CD8-positive, alpha-beta memory T cell (primary cell): Measurements from ENCODE around the gene GPX4. TPM values are rescaled to one million over a fixed set of nuclear protein-coding genes. Genes with fewer than 3 reads are reported as not detected.
A peak's percentile ranks its signal among the peaks of the same experiment; 100 is the strongest.

Experiments used
- CTCF ChIA-PET: fragments of 350-600 bp; sonication (Branson Sonifier 250); formaldehyde crosslinking; loops from one replicate; lab custom pipeline; 2021; ENCODE audit warnings: antibody characterized with exemption; lab: Charles Lee
- POLR2A ChIA-PET: fragments of 350-600 bp; sonication (Branson Sonifier 250); formaldehyde crosslinking; loops from one replicate; lab custom pipeline; 2021; ENCODE audit warnings: antibody characterized with exemption; lab: Charles Lee
- DNase-seq, 5 donors: peaks; one replicate each; pipeline versions ENCODE4 v3.0.0 to v3.0.0-alpha.2; 2020 to 2022; ENCODE audit warnings: mixed read lengths in 1 of 5
- H3K27ac ChIP-seq: one replicate; pipeline ENCODE4 v1.7.0; 2013; ENCODE audit warnings: low read depth, mild to moderate bottlenecking, low read length, moderate library complexity
- H3K27me3 ChIP-seq: 2 replicates; pipeline ENCODE4 v1.7.0; 2013; ENCODE audit warnings: low read length, mild to moderate bottlenecking; ENCODE audit not compliant: insufficient read depth, poor library complexity, severe bottlenecking
- H3K36me3 ChIP-seq: 2 replicates; pipeline ENCODE4 v1.7.0; 2013; ENCODE audit warnings: mild to moderate bottlenecking, low read length, moderate library complexity; ENCODE audit not compliant: insufficient read depth
- H3K4me1 ChIP-seq: 2 replicates; pipeline ENCODE4 v1.7.0; 2013; ENCODE audit warnings: mild to moderate bottlenecking, low read length, moderate library complexity; ENCODE audit not compliant: insufficient read depth
- H3K4me3 ChIP-seq: 2 replicates; pipeline ENCODE4 v1.7.0; 2013; ENCODE audit warnings: mild to moderate bottlenecking, low read length
- H3K9me3 ChIP-seq: 2 replicates; pipeline ENCODE4 v1.7.0; 2013; ENCODE audit warnings: mild to moderate bottlenecking, low read length
- H3K27ac Mint-ChIP-seq, 8 donors: one replicate each; pipeline ENCODE4 v1.8.0; 2020 to 2021; ENCODE audit warnings: mixed read lengths in 8 of 8, mild to moderate bottlenecking in 6 of 8, inconsistent platforms in 3 of 8, moderate library complexity in 3 of 8
- H3K27me3 Mint-ChIP-seq, 2 donors: one replicate each; pipeline ENCODE4 v1.8.0; 2020 to 2021; ENCODE audit warnings: mixed read lengths in 2 of 2, mild to moderate bottlenecking in 1 of 2, moderate library complexity in 1 of 2
- H3K36me3 Mint-ChIP-seq, 3 donors: one replicate each; pipeline ENCODE4 v1.8.0; 2020 to 2021; ENCODE audit warnings: mixed read lengths in 3 of 3, inconsistent platforms in 1 of 3, mild to moderate bottlenecking in 1 of 3
- H3K4me1 Mint-ChIP-seq, 3 donors: one replicate each; pipeline ENCODE4 v1.8.0; 2020 to 2021; ENCODE audit warnings: mixed read lengths in 3 of 3, inconsistent platforms in 1 of 3, mild to moderate bottlenecking in 1 of 3
- H3K4me3 Mint-ChIP-seq, 7 donors: one replicate each; pipeline ENCODE4 v1.8.0; 2020 to 2021; ENCODE audit warnings: mixed read lengths in 7 of 7, mild to moderate bottlenecking in 6 of 7, moderate library complexity in 4 of 7, inconsistent platforms in 2 of 7
- H3K9me3 Mint-ChIP-seq, 5 donors: one replicate each; pipeline ENCODE4 v1.8.0; 2020 to 2022; ENCODE audit warnings: mixed read lengths in 5 of 5, mild to moderate bottlenecking in 3 of 5, moderate library complexity in 2 of 5, inconsistent platforms in 1 of 5
- polyA plus RNA-seq: library from polyadenylated mRNA; unstranded; fragments of 300-500 nt; fragmentation: Illumina TruSeq; gene quantifications from one replicate; pipeline ENCODE4 v1.2.3, GENCODE V29; 2021
- total RNA-seq, 2 experiments: library from RNA; stranded (reverse); gene quantifications; one replicate each; pipeline ENCODE4 v1.2.3, GENCODE V29; 2021

Gene GPX4
- total and polyA plus RNA-seq, 3 experiments from 2014 or later, result 222 to 373 (median 222) TPM

DNA sequence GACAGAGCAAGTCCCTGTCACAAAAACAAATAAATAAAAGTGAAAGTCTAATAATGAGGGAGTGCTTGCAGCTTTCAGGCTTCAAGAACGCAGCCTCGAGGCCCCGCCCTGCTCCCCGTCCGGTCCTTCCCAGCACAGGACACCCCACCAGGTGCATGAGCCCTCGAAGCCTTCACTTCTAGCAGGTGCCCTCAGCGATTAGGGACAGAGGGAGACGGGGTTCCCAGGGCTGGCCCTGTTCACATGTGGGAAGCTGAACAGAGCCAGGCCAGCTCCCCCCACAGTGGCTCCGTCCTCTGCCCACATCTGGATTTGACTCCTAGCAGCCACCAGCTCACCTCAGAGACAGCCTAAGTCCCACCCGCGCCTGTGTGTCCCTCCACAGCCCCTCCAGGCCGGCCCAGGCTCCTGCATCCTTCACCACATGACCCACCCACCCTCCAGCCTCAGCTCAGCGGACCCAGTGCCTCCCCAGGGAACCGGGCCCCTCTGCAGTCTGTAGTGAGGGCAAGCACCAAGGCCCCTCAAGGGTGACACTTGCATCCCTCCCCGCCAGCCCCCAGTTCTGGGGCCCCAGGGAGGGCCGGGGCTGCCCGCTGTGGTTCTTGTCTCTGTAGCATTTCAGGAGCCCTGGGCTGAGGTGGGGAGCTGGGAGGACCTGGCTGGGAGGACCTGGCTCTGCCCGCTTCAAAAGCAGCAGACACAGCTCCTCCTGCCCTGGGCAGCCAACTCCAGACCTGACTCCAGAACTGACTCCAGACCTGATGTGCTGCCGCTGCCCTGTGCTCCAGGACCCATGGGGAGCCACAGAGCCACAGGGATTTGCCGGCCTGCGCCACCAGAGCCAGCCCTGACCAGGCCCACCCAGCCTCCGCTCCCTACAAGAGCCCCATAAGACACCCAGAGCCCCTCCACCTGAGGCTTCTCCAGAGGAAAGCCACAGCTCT is 27.2 kb downstream of the GPX4 start:
- Mint-ChIP-seq H3K27ac (peak overlapping the region; percentile 84 to 97 (median 91)), H3K4me3 (peak overlapping the region; percentile 78 to 92 (median 86)), H3K27me3 (peaks cover 0 to 3% of the 10 kb centered on the region in 2 donors), H3K9me3 (no peaks in the 10 kb centered on the region), H3K4me1 (peaks cover 18 to 48% (median 20%) of the 10 kb centered on the region in 3 donors), H3K36me3 (peaks cover 0 to 18% (median 0%) of the 10 kb centered on the region in 3 donors)
- peaks cover 36% of the 10 kb centered on the region for H3K4me1 ChIP-seq
- POLR2A ChIA-PET, result interaction anchor here (0.6 to 2.6 kb wide), 10 partner anchors 13 to 148 kb away, joined by 3 to 10 read pairs (median 4); partner anchors contain the start of genes ARHGAP45, POLR2E and SBNO2
- no peaks in the 10 kb centered on the region for H3K27me3 ChIP-seq
- CTCF ChIA-PET, result interaction anchor here (1.0 to 1.8 kb wide), 7 partner anchors 14 to 113 kb away, joined by 3 to 7 read pairs (median 3); no protein-coding TSS in a partner anchor
- H3K4me3 ChIP-seq, result peak overlapping the region; percentile 84
- peaks cover 14% of the 10 kb centered on the region for H3K36me3 ChIP-seq
- peak; percentile 32 to 65 (median 37) for DNase-seq
- H3K27ac ChIP-seq, result peak overlapping the region; percentile 87
- H3K9me3 ChIP-seq, result no peaks in the 10 kb centered on the region

DNA sequence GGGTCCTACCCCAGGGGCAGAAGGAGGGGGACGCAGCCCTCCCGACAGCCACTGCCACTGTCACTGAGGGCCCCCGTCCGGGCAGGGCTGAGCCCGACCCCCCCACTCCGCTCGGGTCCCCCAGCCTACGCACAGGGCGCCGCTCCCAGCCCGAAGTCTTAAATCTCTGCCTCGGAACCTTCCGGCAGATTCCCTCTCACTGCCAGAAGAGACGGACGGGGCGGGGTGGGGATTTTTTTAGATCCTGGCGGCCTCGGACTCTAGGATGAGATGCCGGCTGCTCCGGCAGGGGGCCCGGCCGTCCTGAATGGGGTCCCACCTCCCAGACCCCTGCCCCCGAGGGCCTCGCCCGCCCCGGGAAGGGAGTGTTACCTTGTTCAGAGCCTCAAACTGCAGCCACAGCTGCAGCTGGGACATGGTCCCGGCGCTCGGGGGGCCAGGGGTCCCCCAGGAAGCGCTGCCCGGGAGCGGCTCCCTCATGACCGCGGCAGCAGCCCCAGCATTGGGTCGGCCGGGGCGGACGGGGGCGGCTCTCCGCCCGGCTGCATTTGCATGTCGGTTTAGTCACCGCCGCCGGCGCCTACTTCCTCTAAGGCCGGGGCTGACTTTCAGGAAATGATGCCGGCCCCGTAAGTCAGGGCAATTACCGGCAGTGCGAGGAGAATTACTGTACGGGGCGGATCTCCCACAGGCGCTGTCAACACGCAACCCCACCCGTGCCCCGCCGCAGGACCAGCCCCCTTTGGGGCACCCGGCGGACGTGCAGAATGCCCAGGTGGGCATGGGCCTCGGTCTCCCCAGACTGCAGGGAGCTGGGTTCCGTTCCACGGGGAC is 28.1 kb downstream of the GPX4 start:
- no peaks in the 10 kb centered on the region for H3K9me3 ChIP-seq
- peaks cover 36% of the 10 kb centered on the region for H3K4me1 ChIP-seq
- DNase-seq, result peak; percentile 80 to 90 (median 83)
- Mint-ChIP-seq H3K36me3 (peaks cover 0 to 14% (median 0%) of the 10 kb centered on the region in 3 donors), H3K27me3 (peaks cover 0 to 3% of the 10 kb centered on the region in 2 donors), H3K4me3 (peak overlapping the region; percentile 78 to 92 (median 86)), H3K4me1 (peaks cover 21 to 51% (median 24%) of the 10 kb centered on the region in 3 donors), H3K27ac (peak overlapping the region; percentile 85 to 99 (median 92)), H3K9me3 (no peaks in the 10 kb centered on the region)
- H3K27me3 ChIP-seq, result no peaks in the 10 kb centered on the region
- CTCF ChIA-PET, result interaction anchor here (1.1 to 2.7 kb wide), 4 partner anchors 19 to 112 kb away, joined by 3 to 13 read pairs (median 6); no protein-coding TSS in a partner anchor
- H3K27ac ChIP-seq, result peak overlapping the region; percentile 87
- H3K4me3 ChIP-seq, result peak overlapping the region; percentile 84
- H3K36me3 ChIP-seq, result peaks cover 7% of the 10 kb centered on the region
- POLR2A ChIA-PET, result interaction anchor here (1.1 to 2.6 kb wide), 6 partner anchors 13 to 65 kb away, joined by 3 to 10 read pairs (median 5); partner anchors contain the start of genes ARHGAP45, POLR2E and SBNO2

DNA sequence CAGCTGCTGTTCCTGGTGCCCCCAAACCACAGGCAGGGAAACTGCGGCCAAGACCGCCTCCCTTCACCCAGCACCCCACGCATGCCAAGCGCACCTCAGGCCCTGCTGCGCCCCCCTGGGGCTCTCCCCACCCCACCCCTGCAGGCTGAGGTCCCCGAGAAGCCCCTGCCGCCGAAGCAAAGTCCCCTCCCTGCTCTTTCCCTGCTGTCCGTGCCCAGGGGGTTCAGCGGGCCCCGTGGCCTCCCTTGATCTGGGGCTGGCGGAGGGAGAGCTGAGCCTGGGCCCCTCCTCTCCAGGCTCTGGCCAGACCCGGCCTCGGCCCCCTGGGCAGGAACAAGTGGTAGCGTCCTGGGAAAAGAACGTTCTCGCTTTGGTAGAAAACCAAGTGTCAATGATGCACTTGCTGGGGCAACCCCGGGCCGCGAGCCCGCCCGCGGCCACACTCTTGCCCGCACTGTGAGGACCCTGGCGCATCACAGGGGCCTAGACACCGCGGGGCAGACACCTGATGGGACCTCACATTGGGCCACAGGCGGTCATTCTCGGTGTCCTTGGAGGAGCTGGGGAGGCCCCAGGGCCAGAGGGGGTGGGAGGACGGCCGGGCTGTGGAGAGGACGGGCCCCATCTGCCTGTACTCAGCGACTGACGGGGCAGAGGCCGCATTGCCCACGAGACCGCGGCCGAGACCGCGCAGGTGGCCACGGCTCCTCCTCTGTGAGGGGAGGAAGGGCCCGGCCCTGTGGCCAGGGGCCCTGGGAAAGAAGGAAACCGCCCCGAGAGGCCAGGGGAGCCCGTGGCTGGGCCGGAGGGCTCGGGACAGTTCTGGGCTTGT is 29.0 kb downstream of the GPX4 start:
- Histone ChIP-seq H3K27me3 (no peaks in the 10 kb centered on the region), H3K27ac (peak overlapping the region; percentile 87), H3K4me1 (peaks cover 36% of the 10 kb centered on the region), H3K9me3 (no peaks in the 10 kb centered on the region), H3K4me3 (peak overlapping the region; percentile 84), H3K36me3 (no peaks in the 10 kb centered on the region)
- peak; percentile 29 to 65 (median 36) for DNase-seq
- Mint-ChIP-seq H3K9me3 (no peaks in the 10 kb centered on the region), H3K36me3 (peaks cover 0 to 6% (median 0%) of the 10 kb centered on the region in 3 donors), H3K27me3 (peaks cover 0 to 2% of the 10 kb centered on the region in 2 donors), H3K27ac (peak overlapping the region; percentile 85 to 99 (median 92)), H3K4me3 (peak overlapping the region; percentile 79 to 92 (median 86)), H3K4me1 (peaks cover 21 to 50% (median 24%) of the 10 kb centered on the region in 3 donors)
- POLR2A ChIA-PET, result interaction anchor here (0.5 to 0.7 kb wide), 2 partner anchors 14 to 57 kb away, joined by 3 to 10 read pairs; no protein-coding TSS in a partner anchor
- CTCF ChIA-PET, result interaction anchor here (1.5 to 2.7 kb wide), 2 partner anchors 19 kb away, joined by 3 to 13 read pairs; no protein-coding TSS in a partner anchor

DNA sequence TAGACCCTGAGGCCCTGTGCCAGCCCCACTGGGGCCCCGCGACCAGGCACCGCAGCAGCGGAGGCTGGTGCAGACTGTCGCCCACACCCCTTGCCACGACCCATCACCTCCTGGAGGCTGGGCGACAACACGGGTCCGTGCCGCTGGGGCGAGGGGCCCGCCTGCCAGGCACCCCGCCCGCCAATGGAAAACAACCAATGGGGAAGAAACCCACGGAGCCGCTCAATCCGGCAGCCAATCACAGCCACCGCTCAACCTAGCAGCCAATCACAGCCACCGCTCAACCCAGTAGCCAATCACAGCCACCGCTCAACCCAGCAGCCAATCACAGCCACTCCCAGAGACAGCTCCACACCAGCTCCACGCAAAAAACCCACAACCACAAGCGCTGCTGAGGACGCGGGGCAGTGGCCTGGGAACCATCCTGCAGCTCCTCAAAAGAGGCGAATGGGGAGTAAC is 29.7 kb downstream of the GPX4 start:
- Histone ChIP-seq H3K36me3 (no peaks in the 10 kb centered on the region), H3K4me1 (peaks cover 36% of the 10 kb centered on the region), H3K27me3 (no peaks in the 10 kb centered on the region), H3K9me3 (no peaks in the 10 kb centered on the region), H3K27ac (peak overlapping the region; percentile 87), H3K4me3 (no peak overlapping the region)
- peaks cover 0 to 2% of the 10 kb centered on the region in 2 donors for H3K27me3 Mint-ChIP-seq
- peak overlapping the region; percentile 83 to 99 (median 91) for H3K27ac Mint-ChIP-seq
- ChIA-PET POLR2A (interaction anchor here (0.5 to 0.7 kb wide), 3 partner anchors 13 to 96 kb away, joined by 3 to 10 read pairs (median 3); no protein-coding TSS in a partner anchor), CTCF (interaction anchor here (0.9 to 2.7 kb wide), 7 partner anchors 19 to 111 kb away, joined by 3 to 13 read pairs (median 3); no protein-coding TSS in a partner anchor)
- peak overlapping the region; percentile 70 to 92 (median 86) for H3K4me3 Mint-ChIP-seq
- peaks cover 0 to 6% (median 0%) of the 10 kb centered on the region in 3 donors for H3K36me3 Mint-ChIP-seq
- DNase-seq, result peak; percentile 61 to 93 (median 84)
- peaks cover 21 to 47% (median 24%) of the 10 kb centered on the region in 3 donors for H3K4me1 Mint-ChIP-seq
- H3K9me3 Mint-ChIP-seq, result no peaks in the 10 kb centered on the region

DNA sequence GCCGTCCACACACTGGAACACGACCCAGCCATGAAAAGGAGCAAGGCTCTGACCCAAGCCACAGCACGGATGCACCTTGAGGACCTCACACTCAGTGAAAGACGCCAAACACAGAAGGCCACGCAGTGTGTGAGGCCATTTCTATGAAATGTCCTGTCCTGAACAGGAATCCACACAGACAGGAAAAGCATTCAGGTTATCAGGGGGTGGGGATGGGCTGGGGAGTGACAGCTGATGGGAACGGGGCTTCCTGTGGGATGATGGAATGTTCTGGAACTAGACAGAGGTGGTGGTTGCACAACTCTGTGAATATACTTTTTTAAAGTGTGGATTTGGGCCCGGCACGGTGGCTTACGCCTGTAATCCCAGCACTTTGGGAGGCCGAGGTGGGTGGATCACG is 30.6 kb downstream of the GPX4 start:
- Histone ChIP-seq H3K27me3 (no peaks in the 10 kb centered on the region), H3K9me3 (no peaks in the 10 kb centered on the region), H3K27ac (no peak overlapping the region), H3K4me3 (no peak overlapping the region), H3K36me3 (no peaks in the 10 kb centered on the region), H3K4me1 (peaks cover 35% of the 10 kb centered on the region)
- DNase-seq, result no peak
- Mint-ChIP-seq H3K9me3 (no peaks in the 10 kb centered on the region), H3K27ac (peak overlapping the region in 5 of 8 donors; percentile 57 to 97 (median 89)), H3K36me3 (peaks cover 0 to 14% (median 0%) of the 10 kb centered on the region in 3 donors), H3K4me3 (peak overlapping the region in 2 of 7 donors; percentile 22 to 48), H3K4me1 (peaks cover 21 to 42% (median 22%) of the 10 kb centered on the region in 3 donors), H3K27me3 (peaks cover 0 to 2% of the 10 kb centered on the region in 2 donors)
- ChIA-PET CTCF (interaction anchor here (1.0 to 2.7 kb wide), 5 partner anchors 21 to 83 kb away, joined by 3 to 13 read pairs (median 3); no protein-coding TSS in a partner anchor), POLR2A (interaction anchor here (0.6 kb wide), 1 partner anchor 105 kb away, joined by 4 read pairs; no protein-coding TSS in a partner anchor)

DNA sequence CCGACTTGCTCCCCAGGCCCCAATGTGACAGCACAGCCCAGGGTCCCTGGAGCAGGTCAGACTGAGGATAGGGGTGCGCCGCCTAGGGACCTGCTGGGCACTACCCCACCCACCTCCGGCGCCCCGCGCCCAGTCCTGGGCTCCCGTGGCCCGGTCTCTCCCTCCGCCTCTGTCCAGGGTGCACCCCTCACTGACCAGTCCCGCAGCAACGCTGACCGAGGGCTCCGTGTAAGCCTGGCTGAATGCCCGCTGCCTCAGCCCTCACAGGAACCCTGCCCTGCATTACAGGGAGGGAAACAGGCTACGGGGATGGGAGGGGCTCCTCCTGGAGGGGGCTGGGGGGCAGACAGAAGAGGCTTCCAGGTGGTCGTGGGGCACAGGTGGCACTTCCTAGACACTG is 31.7 kb downstream of the GPX4 start:
- ChIA-PET CTCF (no interaction called here), POLR2A (no interaction called here)
- no peak overlapping the region for H3K4me3 Mint-ChIP-seq
- no peaks in the 10 kb centered on the region for H3K27me3 ChIP-seq
- H3K27me3 Mint-ChIP-seq, result peaks cover 0 to 2% of the 10 kb centered on the region in 2 donors
- H3K36me3 ChIP-seq, result no peaks in the 10 kb centered on the region
- no peaks in the 10 kb centered on the region for H3K9me3 Mint-ChIP-seq
- no peaks in the 10 kb centered on the region for H3K9me3 ChIP-seq
- peaks cover 25% of the 10 kb centered on the region for H3K4me1 ChIP-seq
- peaks cover 14 to 32% (median 18%) of the 10 kb centered on the region in 3 donors for H3K4me1 Mint-ChIP-seq
- DNase-seq, result no peak
- no peak overlapping the region for H3K27ac ChIP-seq
- peaks cover 0 to 19% (median 1%) of the 10 kb centered on the region in 3 donors for H3K36me3 Mint-ChIP-seq
- H3K27ac Mint-ChIP-seq, result peak overlapping the region in 3 of 8 donors; percentile 37 to 52 (median 50)
- H3K4me3 ChIP-seq, result no peak overlapping the region
